T1000 (cell line): Measurements from ENCODE around the gene PRKAR1B.
A peak's percentile ranks its signal among the peaks of the same experiment; 100 is the strongest.

Experiments used
- DNase-seq: peaks from one replicate; lab custom pipeline; 2025; ENCODE audit warnings: mixed read lengths; lab: John Stamatoyannopoulos, UW

Gene PRKAR1B

GRCh38 chr7:727104-727805 is at the start of gene PRKAR1B:
Gene PRKAR1B, minus strand, starts transcription at chr7:727281. Its CDS starts 15,776 bp downstream, at chr7:711505.
- DNase-seq: no peak

- DNase-seq: no peak
Measured at GRCh38 chr7:776381-776780, 49.3 kb upstream of the PRKAR1B start.

GRCh38 chr7:774161-775109 is 47.4 kb upstream of the PRKAR1B start:
- no peak for DNase-seq

- DNase-seq: no peak
Measured at GRCh38 chr7:773622-773915, 46.5 kb upstream of the PRKAR1B start.

- no peak for DNase-seq
Measured at GRCh38 chr7:772861-773621, 46.0 kb upstream of the PRKAR1B start.

GRCh38 chr7:772392-772791 is 45.3 kb upstream of the PRKAR1B start:
- no peak for DNase-seq

GRCh38 chr7:772005-772294 is 44.9 kb upstream of the PRKAR1B start:
- DNase-seq: no peak

- no peak for DNase-seq
Measured at GRCh38 chr7:771234-772004, 44.3 kb upstream of the PRKAR1B start.

- DNase-seq: no peak
Measured at GRCh38 chr7:770741-771166, 43.7 kb upstream of the PRKAR1B start.

GRCh38 chr7:770336-770735 is 43.3 kb upstream of the PRKAR1B start:
- DNase-seq: no peak

GRCh38 chr7:768881-769504 is 41.9 kb upstream of the PRKAR1B start:
- no peak for DNase-seq

GRCh38 chr7:767941-768731 is 41.1 kb upstream of the PRKAR1B start:
- DNase-seq: peak; percentile 97

GRCh38 chr7:767580-767940 is 40.5 kb upstream of the PRKAR1B start:
- peak; percentile 94 for DNase-seq

- no peak for DNase-seq
Measured at GRCh38 chr7:765383-765782, 38.3 kb upstream of the PRKAR1B start.

GRCh38 chr7:763762-764161 is 36.7 kb upstream of the PRKAR1B start:
- no peak for DNase-seq

GRCh38 chr7:762885-763284 is 35.8 kb upstream of the PRKAR1B start:
- no peak for DNase-seq

- DNase-seq: no peak
Measured at GRCh38 chr7:761631-762030, 34.5 kb upstream of the PRKAR1B start.

GRCh38 chr7:761101-761500 is 34.0 kb upstream of the PRKAR1B start:
- DNase-seq: no peak

- no peak for DNase-seq
Measured at GRCh38 chr7:760006-760405, 32.9 kb upstream of the PRKAR1B start.

GRCh38 chr7:759569-759968 is 32.5 kb upstream of the PRKAR1B start:
- DNase-seq: no peak

- DNase-seq: no peak
Measured at GRCh38 chr7:757741-758163, 30.7 kb upstream of the PRKAR1B start.
